ENCODE results near the gene TMEM59. TPM values are rescaled to one million over a fixed set of nuclear protein-coding genes. Genes with fewer than 3 reads are reported as not detected.

The TMEM59 gene
- total RNA-seq, 1 experiment from 2014 or later, result 121 TPM

DNA sequence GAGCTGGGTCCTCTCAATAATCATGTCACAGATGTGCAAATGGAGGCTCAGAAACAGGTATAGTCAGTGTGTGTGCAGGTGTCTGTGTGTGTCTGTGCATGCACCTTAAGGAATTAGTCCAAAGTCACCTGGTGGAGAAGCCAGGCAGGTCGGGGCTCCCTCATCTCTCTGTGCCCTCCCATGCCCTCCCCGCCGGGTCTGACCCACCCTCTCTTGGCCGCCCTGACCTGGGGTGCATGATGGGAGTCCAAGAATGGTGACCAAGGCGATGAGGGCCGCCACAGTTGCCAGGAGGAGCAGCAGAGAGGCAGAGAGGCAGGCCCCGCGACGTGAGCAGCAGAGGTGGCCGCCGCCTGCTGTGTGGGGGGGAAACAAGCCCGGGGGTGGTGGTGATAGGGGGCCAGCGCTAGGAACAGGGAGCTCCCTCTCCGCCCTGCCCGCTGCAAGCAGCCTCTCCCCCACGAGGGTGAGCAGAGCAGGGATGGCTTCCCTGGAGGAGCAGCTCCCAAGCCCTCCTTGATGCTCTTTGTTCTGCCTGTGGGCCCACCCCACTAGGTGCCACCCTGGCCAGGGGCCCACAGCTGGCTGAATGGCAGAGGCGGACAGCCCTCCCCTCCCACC lies 38.9 kb downstream of the TMEM59 start (continued):
- TF ChIP-seq ATF3 (IDR thresholded peaks at IDR 0.05), result no peak
- no peak for TF ChIP-seq POLR2A (IDR thresholded peaks at IDR 0.05; ENCODE audit: borderline replicate concordance, extremely low read depth, insufficient read depth, insufficient read length)
- no peak for TF ChIP-seq EGR1 (IDR thresholded peaks at IDR 0.05; ENCODE audit: low read depth)
- no peak for TF ChIP-seq POLR2AphosphoS5 (IDR thresholded peaks at IDR 0.05; ENCODE audit: low read depth, low read length)
- no peak for TF ChIP-seq CTCF (IDR thresholded peaks at IDR 0.05 in 2 of 3, conservative IDR thresholded peaks at IDR 0.05 in 1 of 3; ENCODE audit: borderline replicate concordance in 1 of 3, insufficient read depth in 1 of 3, low read depth in 2 of 3, low read length in 2 of 3)

DNA sequence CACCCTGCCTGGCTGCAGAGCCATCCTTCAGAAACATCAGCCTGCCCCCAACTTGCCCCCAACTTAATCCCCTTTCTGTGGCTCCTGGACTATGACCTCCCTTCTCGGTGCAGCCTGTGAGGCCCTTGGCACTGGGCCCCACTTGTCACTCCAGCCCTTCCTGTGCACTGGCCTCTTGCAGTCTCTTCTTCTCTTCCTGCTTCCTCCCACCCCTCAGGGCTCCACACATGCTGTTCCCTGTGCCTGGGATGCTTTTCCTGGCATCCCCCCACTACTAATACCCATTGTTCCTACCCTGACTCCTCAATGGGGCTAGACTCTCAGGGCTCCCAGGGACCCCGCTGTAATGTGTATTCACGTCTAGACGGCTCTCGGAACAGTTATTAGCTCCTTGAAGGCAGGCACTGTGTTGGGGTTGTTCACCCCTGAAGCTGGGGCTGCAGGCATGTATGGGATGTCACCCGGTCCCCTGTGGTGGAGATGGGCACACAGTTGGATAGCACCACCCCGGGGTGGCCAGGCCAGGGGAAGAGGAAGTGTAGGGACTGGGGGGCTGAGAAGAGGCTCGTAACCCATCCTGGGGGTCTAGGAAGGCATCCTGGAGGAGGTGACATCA lies 39.5 kb downstream of the TMEM59 start:
- Histone ChIP-seq H3K4me2 (ENCODE audit: low read length) (no peak overlapping the region), H3K4me1 (ENCODE audit: control insufficient read depth in 1 of 2, insufficient read depth in 2 of 2, low read length in 2 of 2) (peaks cover 38 to 40% of the 10 kb centered on the region in 2 experiments), H2AFZ (ENCODE audit: low read depth, low read length, poor library complexity, severe bottlenecking) (no peak overlapping the region), H4K20me1 (ENCODE audit: insufficient read depth) (no peaks in the 10 kb centered on the region), H3K9me3 (ENCODE audit: control insufficient read depth in 1 of 2, insufficient read depth in 1 of 2, low read depth in 1 of 2, low read length in 2 of 2) (no peaks in the 10 kb centered on the region), H3K9ac (ENCODE audit: low read length) (no peak overlapping the region), H3K36me3 (ENCODE audit: control insufficient read depth in 1 of 2, insufficient read depth in 2 of 2, low read length in 2 of 2) (no peaks in the 10 kb centered on the region), H3K27me3 (ENCODE audit: insufficient read depth, low read length) (no peaks in the 10 kb centered on the region), H3K79me2 (ENCODE audit: insufficient read depth, low read length) (no peaks in the 10 kb centered on the region), H3K27ac (ENCODE audit: low read depth, low read length) (no peak overlapping the region), H3K4me3 (replicated peaks in 1 of 2; ENCODE audit: low read depth in 1 of 2, low read length in 2 of 2) (no peak overlapping the region), H3K9me2 (ENCODE audit: insufficient read depth) (no peaks in the 10 kb centered on the region)
- TF ChIP-seq EZH2phosphoT487 (IDR thresholded peaks at IDR 0.05; ENCODE audit: borderline replicate concordance) (no peak), ZNF274 (IDR thresholded peaks at IDR 0.05; ENCODE audit: low read depth, low read length) (no peak), CTCF (IDR thresholded peaks at IDR 0.05 in 2 of 3, conservative IDR thresholded peaks at IDR 0.05 in 1 of 3; ENCODE audit: borderline replicate concordance in 1 of 3, insufficient read depth in 1 of 3, low read depth in 2 of 3, low read length in 2 of 3) (no peak), EGR1 (IDR thresholded peaks at IDR 0.05; ENCODE audit: low read depth) (no peak)
- DNase-seq (ENCODE audit: low read depth, low spot score), result no peak
- no peak for ATAC-seq
- RAD21 ChIA-PET (ENCODE audit: low non-redundant PET in 1 of 2, low total read pairs in 2 of 2, uncharacterized antibody in 2 of 2, unreplicated experiment in 2 of 2), result no interaction called here
- CTCF ChIA-PET, result no interaction called here
- intact Hi-C loops (cut with micrococcal nuclease), result no loop called here
- POLR2A ChIA-PET, result no interaction called here
- no TSS peak for BruUV-seq (replicated peaks)
